Panc1 (cell line): ENCODE results near the gene SH3BP1. TPM values are rescaled to one million over a fixed set of nuclear protein-coding genes. Genes with fewer than 3 reads are reported as not detected.

Source experiments
- ATAC-seq: fragments of 200-7000 bp; cut with Tn5 transposase; 2 replicates; pipeline ENCODE4 v1.9.1; 2020; ENCODE audit warnings: mild to moderate bottlenecking, moderate library complexity
- BruUV-seq: library from RNA; stranded (reverse); fragments of 400-500 nt; replicated peaks from 2 replicates; lab custom pipeline; 2021; lab: Mats Ljungman, UMichigan
- CTCF ChIA-PET: fragments of 300-600 bp; sonication (Branson Sonifier 250); formaldehyde crosslinking; loops from one replicate; lab custom pipeline; 2022; ENCODE audit warnings: antibody characterized with exemption; lab: Charles Lee
- POLR2A ChIA-PET: fragments of 300-600 bp; sonication (Branson Sonifier 250); formaldehyde crosslinking; loops from one replicate; lab custom pipeline; 2022; ENCODE audit warnings: antibody characterized with exemption; lab: Charles Lee
- DNase-seq: peaks from one replicate; pipeline ENCODE4 v3.0.0-alpha.2; 2010; ENCODE audit warnings: low read depth, low spot score
- H3K27ac ChIP-seq: 2 replicates; pipeline ENCODE4 v1.5.1; 2011; ENCODE audit warnings: mild to moderate bottlenecking, low read length, inconsistent platforms
- H3K27me3 ChIP-seq: fragments of 200-500 bp; sonication (Bioruptor generic); 2 replicates; pipeline ENCODE4 v1.6.0; 2014; ENCODE audit warnings: low read length, inconsistent platforms; ENCODE audit not compliant: control insufficient read depth, insufficient read depth
- H3K36me3 ChIP-seq: fragments of 200-500 bp; sonication (Bioruptor generic); 2 replicates; pipeline ENCODE4 v1.5.1; 2014; ENCODE audit warnings: inconsistent platforms, mild to moderate bottlenecking, low read length, moderate library complexity; ENCODE audit not compliant: control insufficient read depth, insufficient read depth
- H3K4me1 ChIP-seq: 2 replicates; pipeline ENCODE4 v1.5.1; 2011; ENCODE audit warnings: inconsistent platforms, mild to moderate bottlenecking, low read length, moderate library complexity; ENCODE audit not compliant: control insufficient read depth, insufficient read depth
- H3K4me3 ChIP-seq, 2 experiments: 2 replicates each; pipeline ENCODE4 v1.5.1; 2011 to 2012; ENCODE audit warnings: low read depth in 2 of 2, low read length in 2 of 2, mild to moderate bottlenecking in 2 of 2, inconsistent platforms in 1 of 2, moderate library complexity in 1 of 2
- H3K9me3 ChIP-seq: fragments of 200-500 bp; sonication (Bioruptor generic); 2 replicates; pipeline ENCODE4 v1.5.1; 2014; ENCODE audit warnings: low read depth, mild to moderate bottlenecking, inconsistent platforms, low read length, moderate library complexity; ENCODE audit not compliant: control insufficient read depth, insufficient read depth
- POLR2AphosphoS5 ChIP-seq: IDR thresholded peaks from 2 replicates; pipeline ENCODE4 v1.6.1; 2012; ENCODE audit warnings: mild to moderate bottlenecking, low read depth, low read length, moderate library complexity
- SIN3A ChIP-seq: IDR thresholded peaks from 2 replicates; pipeline ENCODE4 v1.6.1; 2012; ENCODE audit warnings: low read depth, mild to moderate bottlenecking, low read length, moderate library complexity, borderline replicate concordance; ENCODE audit not compliant: insufficient read depth
- TCF7L2 ChIP-seq: IDR thresholded peaks from 2 replicates; pipeline ENCODE4 v1.6.1; 2011; ENCODE audit warnings: mild to moderate bottlenecking, low read depth, low read length, inconsistent platforms
- in situ Hi-C: cut with HindIII; loops from 2 replicates; pipeline ENCODE4 v1.10.0; 2016; ENCODE audit warnings: low sequenced_read_pairs, low pct_unique_long_range_greater_than_20kb
- intact Hi-C: fragments of 100-400 bp; cut with micrococcal nuclease; formaldehyde crosslinking; loops from one replicate; pipeline ENCODE4 v1.10.0; 2022; ENCODE audit not compliant: unreplicated experiment
- total RNA-seq: library from RNA; stranded (reverse); gene quantifications from one replicate; pipeline ENCODE4 v1.2.1, GENCODE V29; 2021; ENCODE audit not compliant: unreplicated experiment
- TF ChIP-seq, protein P1 (sequence below), 2 experiments: IDR thresholded peaks; 2 replicates each; pipeline ENCODE4 v1.6.1; 2011 to 2012; ENCODE audit warnings: low read depth in 2 of 2, control low read depth in 1 of 2, low read length in 1 of 2, mild to moderate bottlenecking in 1 of 2, moderate library complexity in 1 of 2; ENCODE audit not compliant: insufficient read depth in 1 of 2
- TF ChIP-seq, protein P2 (sequence below): fragments of 450-650 bp; IDR thresholded peaks from 2 replicates; pipeline ENCODE4 v1.5.1; 2017; ENCODE audit warnings: mild to moderate bottlenecking

SH3BP1 gene
- total RNA-seq, 1 experiment from 2014 or later: 6.8 TPM

DNA sequence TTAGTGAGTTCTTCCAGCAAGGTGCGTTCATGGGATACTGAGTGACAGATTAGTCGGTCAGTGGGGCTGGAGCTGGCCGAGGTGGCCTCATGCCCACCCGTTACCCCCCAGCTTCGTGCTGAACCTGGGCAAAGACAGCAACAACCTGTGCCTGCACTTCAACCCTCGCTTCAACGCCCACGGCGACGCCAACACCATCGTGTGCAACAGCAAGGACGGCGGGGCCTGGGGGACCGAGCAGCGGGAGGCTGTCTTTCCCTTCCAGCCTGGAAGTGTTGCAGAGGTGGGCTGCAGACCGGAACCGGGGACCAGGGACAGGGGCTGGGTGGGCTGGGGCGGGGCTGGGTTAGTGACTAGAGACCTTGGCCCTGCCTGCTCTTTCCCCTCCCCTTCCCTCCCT is 38.9 kb downstream of the SH3BP1 start:
- H3K4me1 ChIP-seq: peaks cover 32% of the 10 kb centered on the region
- no TSS peak for BruUV-seq
- no peak for ATAC-seq
- CTCF ChIA-PET: no interaction called here
- H3K9me3 ChIP-seq: no peaks in the 10 kb centered on the region
- no peaks in the 10 kb centered on the region for H3K27me3 ChIP-seq
- in situ Hi-C loops: no loop called here
- peak overlapping the region; percentile 70 to 84 for H3K4me3 ChIP-seq
- H3K27ac ChIP-seq: peak overlapping the region; percentile 77
- POLR2A ChIA-PET: interaction anchor here (0.7 kb wide), 1 partner anchor 338 kb away, joined by 7 read pairs; no protein-coding TSS in a partner anchor
- H3K36me3 ChIP-seq: no peaks in the 10 kb centered on the region
- TF ChIP-seq SIN3A: no peak
- no peak for DNase-seq
- intact Hi-C loops: no loop called here

DNA sequence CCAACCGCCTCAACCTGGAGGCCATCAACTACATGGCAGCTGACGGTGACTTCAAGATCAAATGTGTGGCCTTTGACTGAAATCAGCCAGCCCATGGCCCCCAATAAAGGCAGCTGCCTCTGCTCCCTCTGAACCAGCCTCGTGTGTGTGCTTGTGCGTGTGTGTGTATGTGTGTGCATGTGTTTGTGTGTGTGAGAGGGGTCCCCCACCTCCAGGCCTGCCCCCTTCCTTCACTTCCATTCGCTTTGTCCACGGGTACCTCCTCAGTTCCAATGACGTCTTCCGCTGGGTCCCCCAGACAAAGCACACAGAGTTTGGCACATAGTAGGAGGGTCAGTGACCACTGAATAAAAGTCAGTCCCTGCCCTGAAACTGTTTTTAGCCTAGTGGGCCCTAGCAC is 40.2 kb downstream of the SH3BP1 start:
- ChIA-PET POLR2A (interaction anchor here (0.7 kb wide), 1 partner anchor 10 kb away, joined by 6 read pairs; no protein-coding TSS in a partner anchor), CTCF (interaction anchor here (2.7 kb wide), 1 partner anchor 19 kb away, joined by 11 read pairs; no protein-coding TSS in a partner anchor)
- no peaks in the 10 kb centered on the region for H3K36me3 ChIP-seq
- peak overlapping the region; percentile 39; the same call in 1 of the 2 replicates for H3K27ac ChIP-seq
- ATAC-seq (no peak), DNase-seq (no peak)
- H3K4me1 ChIP-seq: peaks cover 32% of the 10 kb centered on the region
- TF ChIP-seq TCF7L2: no peak
- no peak for TF ChIP-seq POLR2AphosphoS5
- no peak for TF ChIP-seq SIN3A
- TF ChIP-seq, protein P1, sequence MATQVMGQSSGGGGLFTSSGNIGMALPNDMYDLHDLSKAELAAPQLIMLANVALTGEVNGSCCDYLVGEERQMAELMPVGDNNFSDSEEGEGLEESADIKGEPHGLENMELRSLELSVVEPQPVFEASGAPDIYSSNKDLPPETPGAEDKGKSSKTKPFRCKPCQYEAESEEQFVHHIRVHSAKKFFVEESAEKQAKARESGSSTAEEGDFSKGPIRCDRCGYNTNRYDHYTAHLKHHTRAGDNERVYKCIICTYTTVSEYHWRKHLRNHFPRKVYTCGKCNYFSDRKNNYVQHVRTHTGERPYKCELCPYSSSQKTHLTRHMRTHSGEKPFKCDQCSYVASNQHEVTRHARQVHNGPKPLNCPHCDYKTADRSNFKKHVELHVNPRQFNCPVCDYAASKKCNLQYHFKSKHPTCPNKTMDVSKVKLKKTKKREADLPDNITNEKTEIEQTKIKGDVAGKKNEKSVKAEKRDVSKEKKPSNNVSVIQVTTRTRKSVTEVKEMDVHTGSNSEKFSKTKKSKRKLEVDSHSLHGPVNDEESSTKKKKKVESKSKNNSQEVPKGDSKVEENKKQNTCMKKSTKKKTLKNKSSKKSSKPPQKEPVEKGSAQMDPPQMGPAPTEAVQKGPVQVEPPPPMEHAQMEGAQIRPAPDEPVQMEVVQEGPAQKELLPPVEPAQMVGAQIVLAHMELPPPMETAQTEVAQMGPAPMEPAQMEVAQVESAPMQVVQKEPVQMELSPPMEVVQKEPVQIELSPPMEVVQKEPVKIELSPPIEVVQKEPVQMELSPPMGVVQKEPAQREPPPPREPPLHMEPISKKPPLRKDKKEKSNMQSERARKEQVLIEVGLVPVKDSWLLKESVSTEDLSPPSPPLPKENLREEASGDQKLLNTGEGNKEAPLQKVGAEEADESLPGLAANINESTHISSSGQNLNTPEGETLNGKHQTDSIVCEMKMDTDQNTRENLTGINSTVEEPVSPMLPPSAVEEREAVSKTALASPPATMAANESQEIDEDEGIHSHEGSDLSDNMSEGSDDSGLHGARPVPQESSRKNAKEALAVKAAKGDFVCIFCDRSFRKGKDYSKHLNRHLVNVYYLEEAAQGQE (IDR thresholded peaks at IDR 0.05; ENCODE audit: insufficient read depth in 1 of 2, low read depth in 2 of 2, low read length in 1 of 2): no peak
- no peaks in the 10 kb centered on the region for H3K27me3 ChIP-seq
- H3K9me3 ChIP-seq: no peaks in the 10 kb centered on the region
- no peak overlapping the region for H3K4me3 ChIP-seq
- no TSS peak for BruUV-seq
- in situ Hi-C loops: no loop called here
- intact Hi-C loops: loop anchor here (2.0 kb wide), 1 partner anchor 37 kb away; no protein-coding TSS in a partner anchor

DNA sequence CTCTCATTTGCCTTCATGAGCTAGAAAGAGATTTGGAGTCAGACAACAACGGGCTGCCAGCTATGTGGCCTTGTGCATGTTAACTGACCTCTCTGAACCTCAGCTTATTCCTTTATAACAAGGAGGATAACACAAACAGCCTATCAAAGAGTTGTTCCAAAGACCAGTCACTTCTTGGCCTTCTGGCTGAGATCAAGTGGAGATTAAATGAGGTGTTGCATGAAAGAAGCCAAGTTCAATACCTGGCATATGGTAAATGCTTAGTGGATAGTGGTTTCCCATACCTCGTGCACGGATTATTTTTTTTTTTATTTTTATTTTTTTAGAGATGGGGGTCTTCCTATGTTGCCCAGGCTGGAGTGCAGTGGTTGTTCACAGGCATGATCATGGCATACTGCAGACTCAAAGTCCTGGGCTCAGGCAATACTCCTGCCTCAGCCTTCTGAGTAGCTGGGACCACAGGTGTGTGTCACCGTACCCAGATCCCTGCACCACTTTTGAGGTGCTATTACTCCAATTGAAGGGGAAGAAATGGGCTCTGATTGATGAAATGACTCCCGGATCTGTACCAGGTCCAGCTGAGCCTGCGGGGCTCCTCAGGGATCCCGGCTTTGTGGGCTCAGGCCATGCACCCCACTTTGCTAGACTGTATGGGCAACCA is 40.9 kb downstream of the SH3BP1 start:
- peak overlapping the region; percentile 39; the same call in 1 of the 2 replicates for H3K27ac ChIP-seq
- ChIA-PET POLR2A (no interaction called here), CTCF (interaction anchor here (2.0 to 2.7 kb wide), 2 partner anchors 19 to 37 kb away, joined by 11 to 13 read pairs; no protein-coding TSS in a partner anchor)
- peaks cover 32% of the 10 kb centered on the region for H3K4me1 ChIP-seq
- H3K4me3 ChIP-seq: no peak overlapping the region
- H3K9me3 ChIP-seq: no peaks in the 10 kb centered on the region
- no TSS peak for BruUV-seq
- in situ Hi-C loops (no loop called here), intact Hi-C loops (loop anchor here (2.0 kb wide), 1 partner anchor 38 kb away; no protein-coding TSS in a partner anchor)
- TF ChIP-seq, protein P2, sequence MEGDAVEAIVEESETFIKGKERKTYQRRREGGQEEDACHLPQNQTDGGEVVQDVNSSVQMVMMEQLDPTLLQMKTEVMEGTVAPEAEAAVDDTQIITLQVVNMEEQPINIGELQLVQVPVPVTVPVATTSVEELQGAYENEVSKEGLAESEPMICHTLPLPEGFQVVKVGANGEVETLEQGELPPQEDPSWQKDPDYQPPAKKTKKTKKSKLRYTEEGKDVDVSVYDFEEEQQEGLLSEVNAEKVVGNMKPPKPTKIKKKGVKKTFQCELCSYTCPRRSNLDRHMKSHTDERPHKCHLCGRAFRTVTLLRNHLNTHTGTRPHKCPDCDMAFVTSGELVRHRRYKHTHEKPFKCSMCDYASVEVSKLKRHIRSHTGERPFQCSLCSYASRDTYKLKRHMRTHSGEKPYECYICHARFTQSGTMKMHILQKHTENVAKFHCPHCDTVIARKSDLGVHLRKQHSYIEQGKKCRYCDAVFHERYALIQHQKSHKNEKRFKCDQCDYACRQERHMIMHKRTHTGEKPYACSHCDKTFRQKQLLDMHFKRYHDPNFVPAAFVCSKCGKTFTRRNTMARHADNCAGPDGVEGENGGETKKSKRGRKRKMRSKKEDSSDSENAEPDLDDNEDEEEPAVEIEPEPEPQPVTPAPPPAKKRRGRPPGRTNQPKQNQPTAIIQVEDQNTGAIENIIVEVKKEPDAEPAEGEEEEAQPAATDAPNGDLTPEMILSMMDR: no peak
- TF ChIP-seq SIN3A: no peak
- peak; percentile 86; the same call in 1 of the 2 replicates for TF ChIP-seq POLR2AphosphoS5
- no peak for TF ChIP-seq TCF7L2
- TF ChIP-seq, protein P1 (IDR thresholded peaks at IDR 0.05; ENCODE audit: insufficient read depth in 1 of 2, low read depth in 2 of 2, low read length in 1 of 2): no peak
- ATAC-seq (0 out of 2 replicates have a peak, but pooled peaks have one; percentile 6), DNase-seq (no peak)
- no peaks in the 10 kb centered on the region for H3K27me3 ChIP-seq
- H3K36me3 ChIP-seq: no peaks in the 10 kb centered on the region
